GM03348 (cell line): Measurements from ENCODE around the gene BTBD1.
"Not testable (repeated sequence)": the region's sequence is repeated elsewhere in the genome, so short reads cannot be mapped to it uniquely, and the experiment has no call there.

Experiments
- DNase-seq: peaks from one replicate; pipeline ENCODE4 v3.0.0; 2012; ENCODE audit warnings: low spot score

The BTBD1 gene

GRCh38 chr15:83092309-83092976 is 25.4 kb upstream of the BTBD1 start:
- peak; percentile 27 for DNase-seq

- DNase-seq, result not testable (repeated sequence)
Observed at GRCh38 chr15:83091965-83092308, 24.9 kb upstream of the BTBD1 start.

GRCh38 chr15:83090465-83090864 is 23.4 kb upstream of the BTBD1 start:
- DNase-seq, result no peak

- no peak for DNase-seq
Observed at GRCh38 chr15:83088876-83089275, 21.8 kb upstream of the BTBD1 start.

GRCh38 chr15:83087576-83087975 is 20.5 kb upstream of the BTBD1 start:
- no peak for DNase-seq

- DNase-seq, result not testable (repeated sequence)
Observed at GRCh38 chr15:83085864-83086552, 19.0 kb upstream of the BTBD1 start.

- not testable (repeated sequence) for DNase-seq
Observed at GRCh38 chr15:83085461-83085860, 18.4 kb upstream of the BTBD1 start.

GRCh38 chr15:83082730-83083386 is 15.8 kb upstream of the BTBD1 start:
- no peak for DNase-seq

GRCh38 chr15:83081256-83082014 is 14.4 kb upstream of the BTBD1 start:
- DNase-seq, result no peak

- DNase-seq, result no peak
Observed at GRCh38 chr15:83078712-83079111, 11.7 kb upstream of the BTBD1 start.

- DNase-seq, result no peak
Observed at GRCh38 chr15:83077491-83078230, 10.6 kb upstream of the BTBD1 start.

- DNase-seq, result not testable (repeated sequence)
Observed at GRCh38 chr15:83069211-83069642, 2.2 kb upstream of the BTBD1 start.

GRCh38 chr15:83068054-83068453 is 1.0 kb upstream of the BTBD1 start:
- DNase-seq, result no peak

GRCh38 chr15:83067638-83067962 is 548 bp upstream of the BTBD1 start:
- no peak for DNase-seq

GRCh38 chr15:83066034-83066733 is 868 bp downstream of the BTBD1 start:
- no peak for DNase-seq

GRCh38 chr15:83065431-83065830 is 1.6 kb downstream of the BTBD1 start:
- no peak for DNase-seq

GRCh38 chr15:83064859-83065258 is 2.2 kb downstream of the BTBD1 start:
- no peak for DNase-seq

GRCh38 chr15:83063551-83063950 is 3.5 kb downstream of the BTBD1 start:
- DNase-seq, result no peak

- no peak for DNase-seq
Observed at GRCh38 chr15:83062768-83063180, 4.3 kb downstream of the BTBD1 start.

GRCh38 chr15:83061680-83062079 is 5.4 kb downstream of the BTBD1 start:
- peak; percentile 18 for DNase-seq

GRCh38 chr15:83057696-83058376 is 9.2 kb downstream of the BTBD1 start:
- DNase-seq, result no peak
